ENCODE data around the gene SCAP.

The SCAP gene

DNA sequence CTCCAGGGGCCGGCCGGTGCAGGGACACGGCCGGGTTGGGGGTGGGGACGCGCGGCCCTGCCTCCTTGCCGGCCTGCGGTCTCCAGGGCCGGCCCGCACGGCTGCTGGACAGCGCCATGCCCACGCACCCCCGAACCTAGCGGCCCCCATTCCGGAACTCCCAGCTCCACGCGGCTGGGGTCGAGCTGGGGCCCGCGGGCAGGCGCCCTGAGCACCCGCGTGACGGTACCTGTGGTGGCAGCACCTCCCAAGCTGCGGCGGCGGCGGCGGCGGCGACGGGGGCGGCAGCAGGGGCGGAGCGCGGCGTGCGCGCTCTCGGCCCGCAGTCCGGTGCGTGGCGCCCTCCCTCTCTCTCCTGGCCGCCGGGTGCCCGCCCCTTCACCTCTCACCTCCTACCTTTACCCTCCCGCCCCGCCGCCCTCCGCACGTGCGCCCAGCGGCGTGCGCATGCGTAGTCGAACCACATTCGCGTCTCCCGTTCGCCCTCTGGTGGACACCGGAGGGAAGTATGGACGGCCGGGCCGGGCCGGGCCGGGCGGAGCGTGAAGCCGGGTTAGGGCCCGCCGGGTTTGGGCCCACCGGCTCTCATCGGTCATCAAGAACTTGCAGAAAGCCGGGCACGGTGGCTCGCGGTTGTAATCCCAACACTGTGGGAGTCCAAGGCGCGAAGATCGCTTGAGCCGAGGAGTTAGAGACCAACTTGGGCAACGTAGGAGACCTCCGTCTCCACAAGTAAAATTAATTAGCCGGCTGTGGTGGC lies at the start of gene SCAP:
Gene SCAP, minus strand, starts transcription at position 372 of the 760 bp plus-strand sequence. CDS start 32,948 bp downstream, outside the sequence.
- H3K4me3 ChIP-seq (ENCODE audit: low read depth, low read length) = peak within 1 kb of the TSS; percentile 84
- DNase-seq (ENCODE audit: low read depth) = peak; percentile 83
- TF ChIP-seq, protein P1, sequence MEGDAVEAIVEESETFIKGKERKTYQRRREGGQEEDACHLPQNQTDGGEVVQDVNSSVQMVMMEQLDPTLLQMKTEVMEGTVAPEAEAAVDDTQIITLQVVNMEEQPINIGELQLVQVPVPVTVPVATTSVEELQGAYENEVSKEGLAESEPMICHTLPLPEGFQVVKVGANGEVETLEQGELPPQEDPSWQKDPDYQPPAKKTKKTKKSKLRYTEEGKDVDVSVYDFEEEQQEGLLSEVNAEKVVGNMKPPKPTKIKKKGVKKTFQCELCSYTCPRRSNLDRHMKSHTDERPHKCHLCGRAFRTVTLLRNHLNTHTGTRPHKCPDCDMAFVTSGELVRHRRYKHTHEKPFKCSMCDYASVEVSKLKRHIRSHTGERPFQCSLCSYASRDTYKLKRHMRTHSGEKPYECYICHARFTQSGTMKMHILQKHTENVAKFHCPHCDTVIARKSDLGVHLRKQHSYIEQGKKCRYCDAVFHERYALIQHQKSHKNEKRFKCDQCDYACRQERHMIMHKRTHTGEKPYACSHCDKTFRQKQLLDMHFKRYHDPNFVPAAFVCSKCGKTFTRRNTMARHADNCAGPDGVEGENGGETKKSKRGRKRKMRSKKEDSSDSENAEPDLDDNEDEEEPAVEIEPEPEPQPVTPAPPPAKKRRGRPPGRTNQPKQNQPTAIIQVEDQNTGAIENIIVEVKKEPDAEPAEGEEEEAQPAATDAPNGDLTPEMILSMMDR (conservative IDR thresholded peaks at IDR 0.05; ENCODE audit: low read depth, low read length) = peak; percentile 79

DNA sequence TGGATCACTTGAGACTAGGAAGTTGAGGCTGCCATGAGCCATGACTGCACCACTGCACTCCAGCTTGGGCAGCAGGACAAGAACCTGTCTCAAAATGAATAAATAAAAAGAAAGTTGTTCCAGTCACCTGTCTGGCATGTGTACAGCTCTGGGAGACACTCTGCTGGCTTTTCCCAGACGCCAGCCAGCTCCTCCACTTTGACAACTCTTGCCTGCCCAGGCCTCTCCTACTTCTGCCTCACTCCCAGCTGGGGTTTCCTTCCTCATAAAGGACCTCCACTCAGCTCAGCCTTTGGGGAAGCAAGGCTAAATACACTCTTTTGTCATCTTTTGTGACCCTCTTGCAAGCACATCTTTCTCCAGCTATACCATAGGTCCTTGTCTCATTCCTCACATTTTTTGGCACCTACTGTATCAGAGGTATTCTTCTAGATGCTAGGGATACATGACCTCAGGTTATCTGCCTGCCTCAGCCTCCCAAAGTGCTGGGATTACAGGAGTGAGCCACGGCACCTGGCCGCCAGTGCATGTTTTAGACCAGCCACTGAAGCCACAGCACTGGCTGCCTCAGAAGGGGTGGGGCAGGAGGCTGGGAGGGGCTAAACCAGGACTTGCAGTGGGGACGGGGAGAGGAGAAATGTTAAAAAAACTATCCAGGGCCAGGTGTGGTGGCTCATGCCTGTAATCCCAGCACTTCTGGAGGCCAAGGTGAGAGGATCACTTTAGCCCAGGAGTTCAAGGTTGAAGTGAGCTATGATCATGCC lies 47.8 kb upstream of the SCAP start:
- H3K4me3 ChIP-seq (ENCODE audit: low read depth, low read length) = no peak overlapping the region
- TF ChIP-seq, protein P1 (conservative IDR thresholded peaks at IDR 0.05; ENCODE audit: low read depth, low read length) = no peak
- DNase-seq (ENCODE audit: low read depth) = no peak

DNA sequence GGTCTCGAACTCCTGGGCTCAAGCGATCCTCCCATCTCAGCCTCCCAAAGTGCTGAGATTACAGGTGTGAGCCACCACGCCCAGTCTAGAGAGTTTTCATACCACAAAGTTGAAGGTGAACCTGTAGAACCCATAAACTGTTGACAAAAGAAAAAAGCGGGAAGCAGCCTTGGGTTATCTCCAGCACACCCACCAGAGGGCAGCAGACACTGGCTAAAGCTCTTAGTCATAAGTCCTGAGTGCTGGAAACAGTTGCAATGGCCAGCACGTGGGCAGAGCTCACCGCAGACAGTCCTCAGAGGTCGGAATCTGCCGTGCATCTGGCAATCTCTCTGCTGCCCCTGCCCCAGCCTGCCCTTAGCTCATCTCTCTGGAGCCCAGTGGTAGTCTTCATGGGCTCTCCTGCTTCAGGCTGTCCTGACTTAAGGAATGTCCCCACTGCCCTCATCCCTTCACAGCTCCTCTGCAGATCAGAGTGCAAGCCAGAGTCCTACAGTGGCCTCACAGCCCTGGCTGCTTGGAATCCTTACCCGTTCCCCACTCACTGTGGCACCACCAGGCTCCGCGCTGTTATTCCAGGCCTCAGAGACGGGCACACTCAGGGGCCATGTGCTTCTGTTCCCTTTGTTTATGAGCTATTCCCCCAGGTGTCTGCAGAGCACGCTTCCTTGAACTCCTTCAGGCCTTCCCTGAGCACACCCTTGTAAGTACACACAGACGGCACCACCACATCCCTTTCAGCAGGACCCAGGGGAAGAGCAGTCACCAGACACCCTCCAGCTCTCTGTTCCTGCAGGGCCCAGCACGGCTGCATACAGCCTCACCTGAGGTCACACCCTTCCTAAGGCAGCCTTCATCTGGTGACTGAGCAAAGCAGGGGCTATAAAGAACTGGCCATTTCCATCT lies 46.6 kb upstream of the SCAP start:
- TF ChIP-seq, protein P1 (conservative IDR thresholded peaks at IDR 0.05; ENCODE audit: low read depth, low read length) = peak; percentile 92
- no peak overlapping the region for H3K4me3 ChIP-seq (ENCODE audit: low read depth, low read length)
- peak; percentile 96 for DNase-seq (ENCODE audit: low read depth)

DNA sequence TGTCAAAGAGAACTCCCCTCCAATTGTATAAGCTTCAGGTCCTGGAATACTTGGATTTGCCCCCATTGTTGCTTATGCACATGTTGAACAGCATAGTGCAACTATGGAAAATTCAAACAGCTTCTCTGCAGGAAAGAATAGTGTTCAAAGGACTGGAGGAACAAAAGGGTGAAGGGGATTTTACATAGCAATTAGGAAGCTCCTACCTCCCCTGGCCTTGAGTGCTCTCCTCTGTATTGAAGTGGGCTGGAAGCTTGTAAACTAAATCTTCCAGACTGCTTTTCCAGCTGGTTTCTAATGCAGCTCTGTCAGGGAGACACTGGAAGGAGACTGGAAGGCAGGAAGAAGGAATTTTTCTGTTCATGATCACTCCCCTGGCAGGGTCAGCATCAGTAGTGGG lies 45.0 kb upstream of the SCAP start:
- no peak for DNase-seq (ENCODE audit: low read depth)
- TF ChIP-seq, protein P1 (conservative IDR thresholded peaks at IDR 0.05; ENCODE audit: low read depth, low read length) = no peak
- no peak overlapping the region for H3K4me3 ChIP-seq (ENCODE audit: low read depth, low read length)

DNA sequence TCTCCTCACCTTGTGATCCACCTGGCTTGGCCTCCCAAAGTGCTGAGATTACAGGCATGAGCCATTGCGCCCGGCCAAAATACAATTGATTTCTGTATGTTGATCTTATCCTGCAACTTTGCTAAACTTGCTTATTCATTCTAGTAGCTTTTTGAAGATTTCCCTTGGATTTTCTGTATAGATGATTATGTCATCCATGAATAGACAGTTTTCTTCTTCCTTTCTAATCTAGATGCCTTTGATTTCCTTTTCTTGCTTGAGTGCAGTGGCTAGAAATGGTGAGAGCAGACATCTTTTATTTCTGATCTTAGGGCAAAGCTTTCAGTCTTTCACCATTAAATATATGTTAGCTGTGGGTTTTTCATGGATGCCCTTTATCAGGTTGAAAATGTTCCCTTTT lies 42.2 kb upstream of the SCAP start:
- no peak overlapping the region for H3K4me3 ChIP-seq (ENCODE audit: low read depth, low read length)
- TF ChIP-seq, protein P1 (conservative IDR thresholded peaks at IDR 0.05; ENCODE audit: low read depth, low read length) = no peak
- DNase-seq (ENCODE audit: low read depth) = no peak

DNA sequence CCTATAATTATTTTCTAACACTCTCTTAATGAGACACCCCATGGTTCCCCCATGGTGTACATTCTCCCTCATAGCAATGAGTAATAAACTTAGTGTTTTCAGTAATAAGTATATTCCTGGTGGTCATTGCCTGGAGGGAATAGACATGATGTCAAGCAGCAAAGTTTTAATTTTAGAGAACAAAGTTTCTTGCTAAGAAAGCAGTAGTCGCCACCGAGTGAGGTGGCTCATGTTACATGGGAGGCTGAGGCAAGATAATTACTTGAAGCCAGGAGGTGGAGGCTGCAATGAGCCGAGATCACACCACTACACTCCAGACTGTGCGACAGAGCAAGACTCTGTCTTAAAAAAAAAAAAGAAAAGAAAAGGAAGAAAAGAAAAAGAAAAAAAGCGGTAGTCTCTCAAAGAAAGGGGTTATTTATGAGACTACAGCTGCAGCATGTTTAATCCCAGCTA lies 40.2 kb upstream of the SCAP start:
- TF ChIP-seq, protein P1 (conservative IDR thresholded peaks at IDR 0.05; ENCODE audit: low read depth, low read length) = no peak
- H3K4me3 ChIP-seq (ENCODE audit: low read depth, low read length) = no peak overlapping the region
- DNase-seq (ENCODE audit: low read depth) = no peak
